Heart left ventricle (tissue), 16 donors: ENCODE results near the gene RAB17. TPM values are rescaled to one million over a fixed set of nuclear protein-coding genes. Genes with fewer than 3 reads are reported as not detected.

Experiments used
- ATAC-seq, 4 donors: fragments of 200-7000 bp; cut with Tn5 transposase; one replicate each; pipeline ENCODE4 v1.9.1; 2020 to 2022; ENCODE audit warnings: moderate library complexity in 4 of 4, mild to moderate bottlenecking in 3 of 4, moderate number of reproducible peaks in 1 of 4
- DNase-seq, 5 donors: peaks; one replicate each; pipeline ENCODE4 v3.0.0-alpha.2; 2020
- H3K27ac ChIP-seq, 12 donors: fragments of 200-600 bp; sonication (generic) in 4 of 12; one replicate each; pipeline versions ENCODE4 v1.5.0 to v1.8.0; 2016 to 2022; ENCODE audit warnings: mild to moderate bottlenecking in 2 of 12
- H3K27me3 ChIP-seq, 9 donors: fragments of 200-600 bp; sonication (generic) in 2 of 9; one replicate each; pipeline versions ENCODE4 v1.5.1 to v1.8.0; 2016 to 2022; ENCODE audit warnings: mild to moderate bottlenecking in 3 of 9
- H3K36me3 ChIP-seq, 9 donors: fragments of 200-600 bp; sonication (generic) in 2 of 9; one replicate each; pipeline versions ENCODE4 v1.5.0 to v1.8.0; 2018 to 2022; ENCODE audit warnings: mild to moderate bottlenecking in 2 of 9
- H3K4me1 ChIP-seq, 12 donors: fragments of 200-600 bp; sonication (generic) in 4 of 12; one replicate each; pipeline versions ENCODE4 v1.5.0 to v1.8.0; 2016 to 2022; ENCODE audit warnings: mild to moderate bottlenecking in 3 of 12
- H3K4me3 ChIP-seq, 12 donors: fragments of 200-600 bp; sonication (generic) in 4 of 12; one replicate each; pipeline versions ENCODE4 v1.5.0 to v1.8.0; 2017 to 2022; ENCODE audit warnings: mild to moderate bottlenecking in 9 of 12, moderate library complexity in 4 of 12
- H3K9me3 ChIP-seq, 12 donors: fragments of 200-600 bp; sonication (generic) in 4 of 12; one replicate each; pipeline versions ENCODE4 v1.5.0 to v1.8.0; 2016 to 2022; ENCODE audit warnings: mild to moderate bottlenecking in 1 of 12
- CTCF ChIP-seq, 12 donors: fragments of 200-600 bp; sonication (generic) in 4 of 12; IDR thresholded peaks; one replicate each; pipeline versions ENCODE4 v1.5.0 to v1.8.0; 2018 to 2022; ENCODE audit warnings: antibody characterized with exemption in 12 of 12, mild to moderate bottlenecking in 5 of 12
- POLR2A ChIP-seq, 2 donors: fragments of 450-650 bp; IDR thresholded peaks; one replicate each; pipeline ENCODE4 v1.6.1; 2017; ENCODE audit warnings: antibody characterized with exemption in 2 of 2, mild to moderate bottlenecking in 2 of 2, moderate library complexity in 2 of 2
- WGBS, 4 donors: extraction: QIAGEN DNeasy Blood & Tissue Kit in 2 of 4; methylation state at CpG; one replicate each; pipeline versions ENCODE4 v1.1.5 to v1.1.7; 2013 to 2018; 5-methylcytosine and 5-hydroxymethylcytosine counted together
- intact Hi-C, 10 donors: fragments of 100-400 bp; cut with DNase I; formaldehyde crosslinking; loops; one replicate each; pipeline versions ENCODE4 v1.11.1 to v1.14.2; 2022
- polyA plus RNA-seq, 2 donors: library from polyadenylated mRNA; stranded (reverse); fragments of 200-250 nt; gene quantifications; one replicate each; pipeline ENCODE4 v1.2.3, GENCODE V29; 2013
- total RNA-seq, 9 donors: library from RNA; depleted of rRNA in 2 of 9; stranded (reverse); fragments of >200 nt in 2 of 9; fragmentation: NEBNext Ultra II Directional in 3 of 9; extraction: Animal tissue kit (Norgen Biotek cat#: 25700) in 3 of 9; gene quantifications; one replicate each; pipeline versions ENCODE4 v1.1.0 to v1.2.4, GENCODE V29; 2016 to 2023
- donor health status: ischemic (EF 13 %, LVEDD 7.1; RV severe dilation, severe dysfunction).
- donor health status: healthy with polysubstance abuse.
- donor health status: DM: no; HTN: yes; CAD: no.
- donor health status: DM: no; HTN: no; CAD: no.
- donor health status: ischemic (EF 25% LVEDD 6.9; RV normal size, moderate dysfunction).
- donor health status: ischemic (EF 25% LVEDD 5.7; RV mildly dilated, moderate dysfunction).
- donor health status: healthy.
- donor health status: DM: yes; HTN: yes; CAD: no.
- donor health status: ischemic (EF 35%, LVEDD 5.7; RV mildly dilated, moderate dysfunction).
- donor health status: nonischemic (EF 11% LVEDD 7.7; RV severe dilation, severe dysfunction).
- donor health status: DM: yes; HTN: yes; CAD: no.
- donor health status: PGD.
- donor health status: ischemic (EF 29% LVEDD 5.4; RV normal size, mild dysfunction).
- donor health status: nonischemic (EF 23%, LVEDD 6.1; RV moderate dilation, normal function).

RAB17 gene
- total and polyA plus RNA-seq, 11 donors: 1.1 to 7.3 (median 3.7) TPM

DNA sequence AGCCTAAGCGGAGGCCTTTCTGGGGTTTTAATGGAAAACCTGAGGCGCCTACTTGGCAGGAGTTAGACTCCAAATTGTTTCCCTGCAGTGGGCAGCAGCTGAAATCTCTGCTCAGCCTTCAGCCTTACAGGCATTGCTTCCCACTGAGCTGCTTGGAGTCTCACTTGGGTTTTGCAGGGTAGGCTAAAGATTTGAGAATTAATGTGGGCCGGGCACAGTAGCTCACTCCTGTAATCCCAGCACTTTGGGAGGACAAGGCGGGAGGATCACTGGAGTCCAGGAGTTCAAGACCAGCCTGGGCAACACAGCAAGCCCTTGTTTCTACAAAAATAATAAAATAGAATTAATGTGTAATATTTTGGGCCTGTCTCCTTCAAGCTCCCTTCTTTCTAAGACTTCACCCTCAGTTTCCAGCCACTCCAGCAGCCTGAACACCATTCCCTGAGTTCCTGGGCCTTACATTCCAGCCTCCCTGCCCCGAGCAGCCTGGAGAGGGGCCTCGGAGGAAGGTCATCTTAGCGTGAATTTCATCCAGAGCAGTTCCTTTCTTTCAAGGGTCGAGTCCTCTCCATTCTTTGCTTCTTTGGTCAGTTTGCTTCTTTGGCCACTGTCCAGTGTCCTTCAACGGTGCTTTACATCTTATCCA lies 9.1 kb upstream of the RAB17 start:
- H3K27me3 ChIP-seq: no peaks in the 10 kb centered on the region
- no peak for ATAC-seq
- WGBS, 4 donors: 67 to 72% (median 68%) methylated on average over 9 of the region's 9 CpGs
- intact Hi-C loops: loop anchor here in 9 of 10 donors (2.0 to 10.0 kb wide), 6 partner anchors 17 to 148 kb away; no protein-coding TSS in a partner anchor
- H3K36me3 ChIP-seq: no peaks in the 10 kb centered on the region
- no peaks in the 10 kb centered on the region for H3K9me3 ChIP-seq
- peaks cover 0 to 53% (median 33%) of the 10 kb centered on the region in 12 donors for H3K4me1 ChIP-seq
- DNase-seq: no peak
- H3K4me3 ChIP-seq: peak overlapping the region in 9 of 12 donors; percentile 10 to 43 (median 25)
- TF ChIP-seq CTCF (IDR thresholded peaks at IDR 0.05): no peak
- no peak for TF ChIP-seq POLR2A (IDR thresholded peaks at IDR 0.05)
- H3K27ac ChIP-seq: peak overlapping the region; percentile 59 to 95 (median 86)

- Histone ChIP-seq H3K27ac (peak overlapping the region in 5 of 12 donors; percentile 38 to 91 (median 85)), H3K4me3 (no peak overlapping the region), H3K4me1 (peaks cover 0 to 54% (median 28%) of the 10 kb centered on the region in 12 donors), H3K9me3 (no peaks in the 10 kb centered on the region), H3K27me3 (no peaks in the 10 kb centered on the region), H3K36me3 (no peaks in the 10 kb centered on the region)
- intact Hi-C loops: loop anchor here in 4 of 10 donors (5.0 to 10.0 kb wide), 3 partner anchors 46 to 149 kb away; no protein-coding TSS in a partner anchor
- WGBS, 4 donors: 79 to 96% (median 93%) methylated on average over 14 of the region's 14 CpGs
- ATAC-seq: no peak
- TF ChIP-seq CTCF (IDR thresholded peaks at IDR 0.05): no peak
- TF ChIP-seq POLR2A (IDR thresholded peaks at IDR 0.05): no peak
- peak in 1 of 5 donors; percentile 8 for DNase-seq
Measured at GRCh38 chr2:237598468-237599208, 8.1 kb upstream of the RAB17 start.

- no peak for TF ChIP-seq CTCF (IDR thresholded peaks at IDR 0.05)
- TF ChIP-seq POLR2A (IDR thresholded peaks at IDR 0.05): no peak
- WGBS, 4 donors: 88 to 95% (median 92%) methylated on average over 29 of the region's 29 CpGs
- ATAC-seq: no peak
- DNase-seq: no peak
- no peaks in the 10 kb centered on the region for H3K27me3 ChIP-seq
- no peaks in the 10 kb centered on the region for H3K9me3 ChIP-seq
- H3K27ac ChIP-seq: peak overlapping the region in 1 of 12 donors; percentile 39
- peaks cover 0 to 50% (median 25%) of the 10 kb centered on the region in 12 donors for H3K4me1 ChIP-seq
- H3K36me3 ChIP-seq: no peaks in the 10 kb centered on the region
- no peak overlapping the region for H3K4me3 ChIP-seq
- intact Hi-C loops: loop anchor here in 4 of 10 donors (5.0 to 10.0 kb wide), 3 partner anchors 47 to 150 kb away; no protein-coding TSS in a partner anchor
Measured at GRCh38 chr2:237597196-237598145, 6.9 kb upstream of the RAB17 start.
